CD4-positive, alpha-beta T cell (primary cell): ENCODE measurements around the gene TYROBP. TPM values are rescaled to one million over a fixed set of nuclear protein-coding genes. Genes with fewer than 3 reads are reported as not detected.
A peak's percentile ranks its signal among the peaks of the same experiment; 100 is the strongest.
"Not testable (repeated sequence)": the region's sequence is repeated elsewhere in the genome, so short reads cannot be mapped to it uniquely, and the experiment has no call there.

Source experiments
- ATAC-seq: fragments of 200-7000 bp; cut with Tn5 transposase; one replicate; pipeline ENCODE4 v1.10.0; 2022; ENCODE audit warnings: mild to moderate bottlenecking; ENCODE audit not compliant: poor library complexity
- CTCF ChIA-PET: fragments of 350-600 bp; sonication (Branson Sonifier 250); formaldehyde crosslinking; loops from one replicate; lab custom pipeline; 2021; ENCODE audit warnings: antibody characterized with exemption, inconsistent platforms; lab: Charles Lee
- POLR2A ChIA-PET: fragments of 350-600 bp; sonication (Branson Sonifier 250); formaldehyde crosslinking; loops from one replicate; lab custom pipeline; 2021; ENCODE audit warnings: antibody characterized with exemption, inconsistent platforms; lab: Charles Lee
- DNase-seq, 14 experiments: peaks; one replicate each; pipeline ENCODE4 v3.0.0-alpha.2; 2013 to 2020; ENCODE audit warnings: mixed read lengths in 2 of 14
- H3K27ac ChIP-seq, 2 donors: one replicate each; pipeline versions ENCODE4 v1.5.1 to v1.7.0; 2013; ENCODE audit warnings: low read length in 2 of 2, low read depth in 1 of 2, mild to moderate bottlenecking in 1 of 2
- H3K27me3 ChIP-seq, 2 experiments: 1 replicate in 1 of 2; 2 replicates in 1 of 2; pipeline versions ENCODE4 v1.6.1 to v1.7.0; 2013; ENCODE audit warnings: low read length in 2 of 2, control low read depth in 1 of 2, mild to moderate bottlenecking in 1 of 2, moderate library complexity in 1 of 2; ENCODE audit not compliant: insufficient read depth in 2 of 2, control insufficient read depth in 1 of 2
- H3K36me3 ChIP-seq: one replicate; pipeline ENCODE4 v1.6.1; 2013; ENCODE audit warnings: low read length, control low read depth; ENCODE audit not compliant: insufficient read depth
- H3K4me1 ChIP-seq: one replicate; pipeline ENCODE4 v1.6.1; 2013; ENCODE audit warnings: low read length, control low read depth; ENCODE audit not compliant: insufficient read depth
- H3K4me3 ChIP-seq: one replicate; pipeline ENCODE4 v1.5.1; 2013; ENCODE audit warnings: mild to moderate bottlenecking, low read length, moderate library complexity
- H3K9me3 ChIP-seq, 2 experiments: 1 replicate in 1 of 2; 2 replicates in 1 of 2; pipeline versions ENCODE4 v1.6.1 to v1.7.0; 2013; ENCODE audit warnings: low read length in 2 of 2, mild to moderate bottlenecking in 2 of 2, control low read depth in 1 of 2, moderate library complexity in 1 of 2; ENCODE audit not compliant: control insufficient read depth in 1 of 2, insufficient read depth in 1 of 2
- H3K27ac Mint-ChIP-seq: one replicate; pipeline ENCODE4 v1.8.0; 2020; ENCODE audit warnings: mixed read lengths
- H3K27me3 Mint-ChIP-seq: one replicate; pipeline ENCODE4 v1.8.0; 2021; ENCODE audit warnings: mixed read lengths
- H3K36me3 Mint-ChIP-seq: one replicate; pipeline ENCODE4 v1.8.0; 2021; ENCODE audit warnings: low read depth, mixed read lengths
- H3K4me1 Mint-ChIP-seq: one replicate; pipeline ENCODE4 v1.8.0; 2021; ENCODE audit warnings: low read depth, mixed read lengths
- H3K4me3 Mint-ChIP-seq: one replicate; pipeline ENCODE4 v1.8.0; 2020; ENCODE audit warnings: mild to moderate bottlenecking, mixed read lengths
- H3K9me3 Mint-ChIP-seq: one replicate; pipeline ENCODE4 v1.8.0; 2020; ENCODE audit warnings: mixed read lengths
- CTCF ChIP-seq: fragments of 200-600 bp; IDR thresholded peaks from one replicate; pipeline ENCODE4 v1.8.0; 2022; ENCODE audit warnings: antibody characterized with exemption, mild to moderate bottlenecking
- intact Hi-C, 2 experiments: fragments of 100-400 bp; cut with DNase I in 1 of 2; cut with micrococcal nuclease in 1 of 2; formaldehyde crosslinking; loops; one replicate each; pipeline versions ENCODE4 v1.15.1 to v1.9.0; 2023 to 2025; cut with DNase I, micrococcal nuclease
- total RNA-seq, 174 experiments: library from RNA in 2 of 174; stranded (reverse) in 2 of 174; gene quantifications; one replicate each; pipeline ENCODE4 v1.2.3 and lab custom pipeline; 2021 to 2026

The TYROBP gene
- total RNA-seq, 2 experiments from 2014 or later = 6.0 to 7.6 TPM

- Mint-ChIP-seq H3K27me3 (no peaks in the 10 kb centered on the region), H3K4me1 (peaks cover 32% of the 10 kb centered on the region), H3K36me3 (peaks cover 66% of the 10 kb centered on the region), H3K27ac (peak overlapping the region; percentile 92), H3K4me3 (peak overlapping the region; percentile 69), H3K9me3 (no peaks in the 10 kb centered on the region)
- ChIA-PET CTCF (no interaction called here), POLR2A (no interaction called here)
- no peak for TF ChIP-seq CTCF
- intact Hi-C loops = loop anchor here in 1 of 2 experiments (1.0 kb wide), 1 partner anchor 14 kb away; no protein-coding TSS in a partner anchor
- Histone ChIP-seq H3K36me3 (peaks cover 65% of the 10 kb centered on the region), H3K4me1 (peaks cover 43% of the 10 kb centered on the region), H3K27ac (no peak overlapping the region), H3K27me3 (no peaks in the 10 kb centered on the region), H3K9me3 (no peaks in the 10 kb centered on the region), H3K4me3 (no peak overlapping the region)
- ATAC-seq (no peak), DNase-seq (peak in 1 of 14 experiments; percentile 21)
Observed at GRCh38 chr19:35895911-35896642, 12.0 kb downstream of the TYROBP start.

DNA sequence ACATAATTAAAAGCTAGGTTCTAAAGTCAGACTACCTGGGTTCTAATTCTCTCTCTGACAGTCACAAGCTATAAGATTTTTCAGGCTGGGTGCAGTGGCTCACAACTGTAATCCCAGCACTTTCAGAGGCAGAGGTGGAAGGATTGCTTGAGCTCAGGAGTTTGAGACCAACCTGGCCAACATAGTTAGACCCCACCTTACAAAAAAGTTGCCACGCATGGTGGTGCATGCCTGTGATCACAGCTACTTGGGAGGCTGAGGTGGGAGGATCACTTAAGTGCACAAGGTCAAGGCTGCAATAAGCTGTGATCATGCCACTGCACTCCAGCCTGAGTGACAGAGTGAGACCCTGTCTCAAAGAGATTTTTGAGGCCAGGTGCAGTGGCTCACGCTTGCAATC, 13.8 kb downstream of the TYROBP start:
- Mint-ChIP-seq H3K36me3 (peaks cover 79% of the 10 kb centered on the region), H3K27ac (no peak overlapping the region)
- POLR2A ChIA-PET = interaction anchor here (0.9 kb wide), 1 partner anchor 36 kb away, joined by 3 read pairs; no protein-coding TSS in a partner anchor

GRCh38 chr19:35891819-35892218, 16.3 kb downstream of the TYROBP start:
- Histone ChIP-seq H3K36me3 (peaks cover 91% of the 10 kb centered on the region), H3K4me1 (peaks cover 17% of the 10 kb centered on the region)
- H3K9me3 ChIP-seq, DNase-seq, POLR2A ChIA-PET, H3K27me3 Mint-ChIP-seq, H3K4me3 Mint-ChIP-seq, intact Hi-C loops, H3K4me3 ChIP-seq, H3K9me3 Mint-ChIP-seq, ATAC-seq, H3K27ac ChIP-seq, H3K27me3 ChIP-seq, H3K27ac Mint-ChIP-seq: not testable (repeated sequence)
- CTCF ChIA-PET = interaction anchor here (1.2 kb wide), 1 partner anchor 10 kb away, joined by 4 read pairs; no protein-coding TSS in a partner anchor
- Mint-ChIP-seq H3K4me1 (peaks cover 14% of the 10 kb centered on the region), H3K36me3 (peaks cover 88% of the 10 kb centered on the region)

More for the DNA sequence above, 13.8 kb downstream of the TYROBP start:
- no peak for DNase-seq
- Histone ChIP-seq H3K4me3 (no peak overlapping the region), H3K9me3 (no peaks in the 10 kb centered on the region), H3K4me1 (peaks cover 37% of the 10 kb centered on the region), H3K27ac (no peak overlapping the region), H3K36me3 (peaks cover 83% of the 10 kb centered on the region), H3K27me3 (no peaks in the 10 kb centered on the region)
- Mint-ChIP-seq H3K27me3 (no peaks in the 10 kb centered on the region), H3K4me1 (peaks cover 29% of the 10 kb centered on the region), H3K4me3 (no peak overlapping the region), H3K9me3 (no peaks in the 10 kb centered on the region)
- CTCF ChIA-PET = no interaction called here
- no peak for TF ChIP-seq CTCF
- ATAC-seq = no peak
- intact Hi-C loops = no loop called here
